ENCODE results near the gene COBL. TPM values are rescaled to one million over a fixed set of nuclear protein-coding genes. Genes with fewer than 3 reads are reported as not detected.
A peak's percentile ranks its signal among the peaks of the same experiment; 100 is the strongest.
"Not testable (repeated sequence)": the region's sequence is repeated elsewhere in the genome, so short reads cannot be mapped to it uniquely, and the experiment has no call there.

The COBL gene
- total RNA-seq, 2 donors from 2014 or later: 27.5 to 28.3 TPM

- 70 to 90% methylated on average over 2 to 9 of the region's 9 CpGs for WGBS, 2 experiments (ENCODE audit: insufficient coverage in 1 of 2, insufficient read length in 1 of 2)
Measured at GRCh38 chr7:51213618-51214017, 103.0 kb downstream of the COBL start.

GRCh38 chr7:51210766-51211165, 105.8 kb downstream of the COBL start:
- peaks cover 5% of the 10 kb centered on the region for H3K4me1 Mint-ChIP-seq
- H3K9me3 Mint-ChIP-seq: peaks cover 18% of the 10 kb centered on the region

More at GRCh38 chr7:51213618-51214017, 103.0 kb downstream of the COBL start:
- Histone ChIP-seq H3K36me3 (ENCODE audit: control insufficient read depth, insufficient read depth, low read length) (no peaks in the 10 kb centered on the region), H3K27me3 (ENCODE audit: control insufficient read depth, insufficient read depth, low read length, poor library complexity, severe bottlenecking) (no peaks in the 10 kb centered on the region), H3K27ac (ENCODE audit: low read depth, low read length) (no peak overlapping the region), H3K4me1 (ENCODE audit: control insufficient read depth, insufficient read depth, low read length) (no peaks in the 10 kb centered on the region), H3K4me3 (ENCODE audit: low read length) (no peak overlapping the region), H3K9me3 (ENCODE audit: control insufficient read depth, low read length) (no peaks in the 10 kb centered on the region), H3K9ac (ENCODE audit: extremely low read depth, low read length, poor library complexity, severe bottlenecking) (no peak overlapping the region)
- DNase-seq: no peak
- Mint-ChIP-seq H3K36me3 (ENCODE audit: low read depth) (peaks cover under 1% of the 10 kb centered on the region), H3K4me1 (peaks cover 5% of the 10 kb centered on the region), H3K27ac (no peak overlapping the region), H3K4me3 (no peak overlapping the region), H3K9me3 (peaks cover under 1% of the 10 kb centered on the region), H3K27me3 (ENCODE audit: insufficient read depth) (no peaks in the 10 kb centered on the region)
- TF ChIP-seq CTCF (conservative IDR thresholded peaks at IDR 0.05): no peak

GRCh38 chr7:51209426-51209825, 107.2 kb downstream of the COBL start:
- WGBS, 2 experiments (ENCODE audit: insufficient coverage in 1 of 2, insufficient read length in 1 of 2): 89 to 93% methylated on average over 3 to 6 of the region's 6 CpGs
- no peak for TF ChIP-seq CTCF (conservative IDR thresholded peaks at IDR 0.05)
- no peaks in the 10 kb centered on the region for H3K4me1 ChIP-seq (ENCODE audit: control insufficient read depth, insufficient read depth, low read length)
- H3K9me3 Mint-ChIP-seq: peaks cover 30% of the 10 kb centered on the region
- no peak for DNase-seq
- H3K4me1 Mint-ChIP-seq: peaks cover 5% of the 10 kb centered on the region
- no peaks in the 10 kb centered on the region for H3K27me3 ChIP-seq (ENCODE audit: control insufficient read depth, insufficient read depth, low read length, poor library complexity, severe bottlenecking)
- H3K36me3 ChIP-seq (ENCODE audit: control insufficient read depth, insufficient read depth, low read length): no peaks in the 10 kb centered on the region
- H3K4me3 Mint-ChIP-seq: no peak overlapping the region
- H3K36me3 Mint-ChIP-seq (ENCODE audit: low read depth): peaks cover 14% of the 10 kb centered on the region
- H3K27me3 Mint-ChIP-seq (ENCODE audit: insufficient read depth): no peaks in the 10 kb centered on the region
- H3K4me3 ChIP-seq (ENCODE audit: low read length): no peak overlapping the region
- peaks cover 4% of the 10 kb centered on the region for H3K9me3 ChIP-seq (ENCODE audit: control insufficient read depth, low read length)
- H3K27ac ChIP-seq (ENCODE audit: low read depth, low read length): no peak overlapping the region
- no peak overlapping the region for H3K9ac ChIP-seq (ENCODE audit: extremely low read depth, low read length, poor library complexity, severe bottlenecking)
- peak overlapping the region; percentile 0 for H3K27ac Mint-ChIP-seq

More at GRCh38 chr7:51210766-51211165, 105.8 kb downstream of the COBL start:
- no peaks in the 10 kb centered on the region for H3K4me1 ChIP-seq (ENCODE audit: control insufficient read depth, insufficient read depth, low read length)
- H3K27me3 ChIP-seq (ENCODE audit: control insufficient read depth, insufficient read depth, low read length, poor library complexity, severe bottlenecking): no peaks in the 10 kb centered on the region
- Mint-ChIP-seq H3K27me3 (ENCODE audit: insufficient read depth) (no peaks in the 10 kb centered on the region), H3K27ac (no peak overlapping the region), H3K36me3 (ENCODE audit: low read depth) (peaks cover 14% of the 10 kb centered on the region), H3K4me3 (no peak overlapping the region)
- H3K4me3 ChIP-seq (ENCODE audit: low read length): no peak overlapping the region
- H3K36me3 ChIP-seq (ENCODE audit: control insufficient read depth, insufficient read depth, low read length): no peaks in the 10 kb centered on the region
- H3K9ac ChIP-seq (ENCODE audit: extremely low read depth, low read length, poor library complexity, severe bottlenecking): no peak overlapping the region
- H3K27ac ChIP-seq (ENCODE audit: low read depth, low read length): no peak overlapping the region
- WGBS, 2 experiments (ENCODE audit: insufficient coverage in 1 of 2, insufficient read length in 1 of 2): 96 to 100% methylated on average over 3 of the region's 3 CpGs
- TF ChIP-seq CTCF (conservative IDR thresholded peaks at IDR 0.05): no peak
- no peaks in the 10 kb centered on the region for H3K9me3 ChIP-seq (ENCODE audit: control insufficient read depth, low read length)
- DNase-seq: no peak

DNA sequence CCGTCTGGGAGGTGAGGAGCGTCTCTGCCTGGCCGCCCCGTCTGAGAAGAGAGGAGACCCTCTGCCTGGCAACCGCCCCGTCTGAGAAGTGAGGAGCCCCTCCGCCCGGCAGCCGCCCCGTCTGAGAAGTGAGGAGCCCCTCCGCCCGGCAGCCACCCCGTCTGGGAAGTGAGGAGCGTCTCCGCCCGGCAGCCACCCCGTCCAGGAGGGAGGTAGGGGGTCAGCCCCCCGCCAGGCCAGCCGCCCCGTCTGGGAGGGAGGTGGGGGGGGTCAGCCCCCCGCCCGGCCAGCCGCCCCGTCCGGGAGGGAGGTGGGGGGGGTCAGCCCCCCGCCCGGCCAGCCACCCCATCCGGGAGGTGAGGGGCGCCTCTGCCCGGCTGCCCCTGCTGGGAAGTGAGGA, 108.5 kb downstream of the COBL start:
- not testable (repeated sequence) for H3K9me3 ChIP-seq (ENCODE audit: control insufficient read depth, low read length)
- WGBS, 2 experiments (ENCODE audit: insufficient coverage in 1 of 2, insufficient read length in 1 of 2): 93% methylated on average over 11 of the region's 30 CpGs; no CpG with 5 or more reads in 1 of the 2 experiments
- H3K9me3 Mint-ChIP-seq: peaks cover 40% of the 10 kb centered on the region

More for the DNA sequence above, 108.5 kb downstream of the COBL start:
- not testable (repeated sequence) for H3K27me3 Mint-ChIP-seq (ENCODE audit: insufficient read depth); H3K27me3 ChIP-seq (ENCODE audit: control insufficient read depth, insufficient read depth, low read length, poor library complexity, severe bottlenecking); H3K4me1 ChIP-seq (ENCODE audit: control insufficient read depth, insufficient read depth, low read length); H3K36me3 ChIP-seq (ENCODE audit: control insufficient read depth, insufficient read depth, low read length); H3K27ac Mint-ChIP-seq; H3K4me1 Mint-ChIP-seq; H3K4me3 ChIP-seq (ENCODE audit: low read length); H3K9ac ChIP-seq (ENCODE audit: extremely low read depth, low read length, poor library complexity, severe bottlenecking); H3K27ac ChIP-seq (ENCODE audit: low read depth, low read length); H3K4me3 Mint-ChIP-seq; DNase-seq
- peaks cover 19% of the 10 kb centered on the region for H3K36me3 Mint-ChIP-seq (ENCODE audit: low read depth)
